HepG2 (cell line): Measurements from ENCODE around the gene S100G.

Source experiments
- EP300 ChIP-seq, 3 experiments: sonication (generic) in 1 of 3; formaldehyde crosslinking in 1 of 3; IDR thresholded peaks; 2 replicates each; pipeline versions ENCODE4 v1.5.1 to v1.6.1; 2011 to 2020; ENCODE audit warnings: low read depth in 2 of 3, low read length in 2 of 3, borderline replicate concordance in 1 of 3, improper control_type of control experiment in 1 of 3, mild to moderate bottlenecking in 1 of 3, missing genetic modification reagents in 1 of 3, moderate library complexity in 1 of 3
- ETS1 ChIP-seq: sonication (generic); formaldehyde crosslinking; IDR thresholded peaks from 2 replicates; pipeline ENCODE4 v1.4.0; 2020; ENCODE audit warnings: missing genetic modification reagents
- NPAS2 ChIP-seq: sonication (generic); formaldehyde crosslinking; IDR thresholded peaks from 2 replicates; pipeline ENCODE4 v1.8.0; 2022; ENCODE audit warnings: mild to moderate bottlenecking, missing genetic modification reagents, borderline replicate concordance
- POLR2A ChIP-seq, 2 experiments: IDR thresholded peaks; 2 replicates each; pipeline ENCODE4 v1.6.1; 2011; ENCODE audit warnings: low read depth in 2 of 2, low read length in 2 of 2, mild to moderate bottlenecking in 1 of 2, moderate library complexity in 1 of 2; ENCODE audit not compliant: insufficient read depth in 1 of 2
- TCF7 ChIP-seq: sonication (generic); IDR thresholded peaks from 2 replicates; pipeline ENCODE4 v1.6.1; 2016; ENCODE audit warnings: antibody characterized with exemption, low read depth
- YY1 ChIP-seq: IDR thresholded peaks from 2 replicates; pipeline ENCODE4 v1.6.1; 2011; ENCODE audit warnings: low read length, low read depth, moderate library complexity, mild to moderate bottlenecking; ENCODE audit not compliant: insufficient read depth, insufficient replicate concordance
- TF ChIP-seq, protein P1 (sequence below): fragments of 450-650 bp; IDR thresholded peaks from 2 replicates; pipeline ENCODE4 v1.6.1; 2017; ENCODE audit warnings: mild to moderate bottlenecking

DNA sequence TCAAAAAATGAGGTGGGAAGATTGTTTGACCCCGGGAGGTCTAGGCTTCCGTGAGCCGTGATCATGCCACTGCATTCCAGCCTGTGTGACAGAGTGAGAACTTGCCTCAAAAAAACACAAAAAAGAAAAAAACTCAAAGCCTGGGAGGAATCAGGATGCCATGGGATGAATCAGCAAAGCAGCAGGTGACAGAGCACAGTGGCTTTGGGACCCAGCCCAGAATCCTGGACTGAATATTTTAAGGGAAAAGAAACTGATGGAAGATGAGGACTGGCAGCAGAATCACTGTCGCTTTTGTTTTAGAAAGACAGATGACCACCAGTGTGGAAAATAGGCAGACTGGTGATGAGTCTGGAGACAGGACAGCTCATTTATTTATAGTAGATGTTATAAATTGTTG, 16.6 kb downstream of the S100G start:
- no peak for TF ChIP-seq TCF7
- TF ChIP-seq, protein P1, sequence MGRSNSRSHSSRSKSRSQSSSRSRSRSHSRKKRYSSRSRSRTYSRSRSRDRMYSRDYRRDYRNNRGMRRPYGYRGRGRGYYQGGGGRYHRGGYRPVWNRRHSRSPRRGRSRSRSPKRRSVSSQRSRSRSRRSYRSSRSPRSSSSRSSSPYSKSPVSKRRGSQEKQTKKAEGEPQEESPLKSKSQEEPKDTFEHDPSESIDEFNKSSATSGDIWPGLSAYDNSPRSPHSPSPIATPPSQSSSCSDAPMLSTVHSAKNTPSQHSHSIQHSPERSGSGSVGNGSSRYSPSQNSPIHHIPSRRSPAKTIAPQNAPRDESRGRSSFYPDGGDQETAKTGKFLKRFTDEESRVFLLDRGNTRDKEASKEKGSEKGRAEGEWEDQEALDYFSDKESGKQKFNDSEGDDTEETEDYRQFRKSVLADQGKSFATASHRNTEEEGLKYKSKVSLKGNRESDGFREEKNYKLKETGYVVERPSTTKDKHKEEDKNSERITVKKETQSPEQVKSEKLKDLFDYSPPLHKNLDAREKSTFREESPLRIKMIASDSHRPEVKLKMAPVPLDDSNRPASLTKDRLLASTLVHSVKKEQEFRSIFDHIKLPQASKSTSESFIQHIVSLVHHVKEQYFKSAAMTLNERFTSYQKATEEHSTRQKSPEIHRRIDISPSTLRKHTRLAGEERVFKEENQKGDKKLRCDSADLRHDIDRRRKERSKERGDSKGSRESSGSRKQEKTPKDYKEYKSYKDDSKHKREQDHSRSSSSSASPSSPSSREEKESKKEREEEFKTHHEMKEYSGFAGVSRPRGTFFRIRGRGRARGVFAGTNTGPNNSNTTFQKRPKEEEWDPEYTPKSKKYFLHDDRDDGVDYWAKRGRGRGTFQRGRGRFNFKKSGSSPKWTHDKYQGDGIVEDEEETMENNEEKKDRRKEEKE: no peak
- TF ChIP-seq NPAS2 (CRISPR knock-in tag): no peak
- no peak for TF ChIP-seq POLR2A (IDR thresholded peaks at IDR 0.05; ENCODE audit: insufficient read depth in 1 of 2, low read depth in 2 of 2, low read length in 2 of 2)
- TF ChIP-seq ETS1 (CRISPR knock-in tag): no peak
- TF ChIP-seq YY1: no peak
- no peak for TF ChIP-seq EP300 (IDR thresholded peaks at IDR 0.05; ENCODE audit: low read depth in 2 of 2, low read length in 2 of 2)
- no peak for TF ChIP-seq EP300 (CRISPR knock-in tag; IDR thresholded peaks at IDR 0.05; ENCODE audit: borderline replicate concordance)
